KMS-11 (cell line): ENCODE results near the gene SYMPK.

Experiments used
- H2AFZ ChIP-seq: fragments of 200-600 bp; sonication (generic); 2 replicates; pipeline ENCODE4 v1.6.1; 2016; ENCODE audit warnings: antibody characterized with exemption, mixed run types, low read depth
- H3K27ac ChIP-seq: fragments of 200-600 bp; sonication (generic); 2 replicates; pipeline ENCODE4 v1.6.1; 2016; ENCODE audit warnings: mild to moderate bottlenecking, mixed run types
- H3K27me3 ChIP-seq: fragments of 200-600 bp; sonication (generic); 2 replicates; pipeline ENCODE4 v1.6.1; 2017; ENCODE audit warnings: mild to moderate bottlenecking, low read depth, mixed run types, moderate library complexity; ENCODE audit not compliant: insufficient read depth
- H3K36me3 ChIP-seq: fragments of 200-600 bp; sonication (generic); 2 replicates; pipeline ENCODE4 v1.6.1; 2017; ENCODE audit warnings: mild to moderate bottlenecking, mixed run types; ENCODE audit not compliant: insufficient read depth
- H3K4me1 ChIP-seq: fragments of 200-600 bp; sonication (generic); 2 replicates; pipeline ENCODE4 v1.6.1; 2016; ENCODE audit warnings: mild to moderate bottlenecking, low read depth, mixed run types; ENCODE audit not compliant: poor library complexity, severe bottlenecking
- H3K4me2 ChIP-seq: fragments of 200-600 bp; sonication (generic); 2 replicates; pipeline ENCODE4 v1.7.0; 2016; ENCODE audit warnings: mild to moderate bottlenecking, mixed run types
- H3K4me3 ChIP-seq: fragments of 200-600 bp; sonication (generic); IDR thresholded peaks from 2 replicates; pipeline ENCODE4 v1.6.1; 2017; ENCODE audit warnings: low read depth, low read length, mixed read lengths; ENCODE audit not compliant: insufficient read depth
- H3K79me2 ChIP-seq: fragments of 200-600 bp; sonication (generic); 2 replicates; pipeline ENCODE4 v1.6.1; 2016; ENCODE audit warnings: low read depth, mixed run types; ENCODE audit not compliant: insufficient read depth
- H3K9ac ChIP-seq: fragments of 200-600 bp; sonication (generic); 2 replicates; pipeline ENCODE4 v1.6.1; 2016; ENCODE audit warnings: mild to moderate bottlenecking, mixed run types
- H4K20me1 ChIP-seq: fragments of 200-600 bp; sonication (generic); 2 replicates; pipeline ENCODE4 v1.6.1; 2016; ENCODE audit warnings: mild to moderate bottlenecking, mixed run types; ENCODE audit not compliant: insufficient read depth
- TF ChIP-seq, protein P1 (sequence below): fragments of 200-600 bp; sonication (generic); conservative IDR thresholded peaks from 2 replicates; pipeline ENCODE4 v1.6.1; 2017; ENCODE audit warnings: low read depth, mild to moderate bottlenecking, antibody characterized with exemption, low read length, moderate library complexity, mixed read lengths

Gene SYMPK

DNA sequence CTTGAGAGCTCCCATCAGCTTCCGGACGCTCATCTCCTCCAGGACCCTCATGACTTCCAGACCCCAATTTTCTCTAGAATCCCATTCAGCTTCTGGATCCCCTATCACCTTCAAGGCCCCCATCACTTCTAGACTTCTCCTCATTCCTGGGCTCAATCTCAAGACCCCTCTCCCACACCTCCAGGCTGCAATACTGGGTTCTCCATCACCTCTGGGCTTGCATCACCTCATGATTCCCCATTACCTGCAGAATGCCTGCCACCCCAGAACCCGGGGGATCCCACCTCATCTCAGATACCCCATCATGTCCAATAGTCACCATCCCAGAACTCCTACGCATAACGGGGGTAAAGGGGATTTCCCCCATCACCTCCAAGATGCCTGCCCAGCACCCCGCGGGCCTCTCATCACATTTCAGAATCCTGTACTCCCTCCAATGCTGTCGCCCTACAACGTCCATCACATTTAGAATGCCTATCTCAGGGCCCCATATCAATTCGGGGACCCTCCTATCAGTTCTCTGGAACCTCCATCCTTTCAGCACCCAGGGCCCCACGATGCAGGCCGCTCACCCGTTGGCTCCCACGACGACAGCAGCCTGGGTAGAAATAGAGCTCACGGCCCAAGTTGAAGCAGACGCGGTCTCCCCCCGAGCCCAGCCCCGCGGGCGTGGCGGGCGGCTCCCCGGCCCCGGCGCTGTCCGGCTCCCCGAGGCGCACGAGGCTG, 71.0 kb downstream of the SYMPK start:
- H3K4me1 ChIP-seq: peaks cover 20% of the 10 kb centered on the region
- peaks cover 7% of the 10 kb centered on the region; the same call in 1 of the 2 replicates for H3K36me3 ChIP-seq
- peak overlapping the region; percentile 34; the same call in 1 of the 2 replicates for H3K27ac ChIP-seq
- peak overlapping the region; percentile 39 for H2AFZ ChIP-seq
- 0 out of 2 replicates have a peak, but pooled peaks cover 3% of the 10 kb centered on the region for H3K27me3 ChIP-seq
- peak overlapping the region; percentile 85 for H3K4me2 ChIP-seq
- no peak overlapping the region for H3K4me3 ChIP-seq
- H3K9ac ChIP-seq: peak overlapping the region; percentile 75; the same call in 1 of the 2 replicates
- no peaks in the 10 kb centered on the region for H4K20me1 ChIP-seq
- peaks cover 18% of the 10 kb centered on the region for H3K79me2 ChIP-seq
- TF ChIP-seq, protein P1, sequence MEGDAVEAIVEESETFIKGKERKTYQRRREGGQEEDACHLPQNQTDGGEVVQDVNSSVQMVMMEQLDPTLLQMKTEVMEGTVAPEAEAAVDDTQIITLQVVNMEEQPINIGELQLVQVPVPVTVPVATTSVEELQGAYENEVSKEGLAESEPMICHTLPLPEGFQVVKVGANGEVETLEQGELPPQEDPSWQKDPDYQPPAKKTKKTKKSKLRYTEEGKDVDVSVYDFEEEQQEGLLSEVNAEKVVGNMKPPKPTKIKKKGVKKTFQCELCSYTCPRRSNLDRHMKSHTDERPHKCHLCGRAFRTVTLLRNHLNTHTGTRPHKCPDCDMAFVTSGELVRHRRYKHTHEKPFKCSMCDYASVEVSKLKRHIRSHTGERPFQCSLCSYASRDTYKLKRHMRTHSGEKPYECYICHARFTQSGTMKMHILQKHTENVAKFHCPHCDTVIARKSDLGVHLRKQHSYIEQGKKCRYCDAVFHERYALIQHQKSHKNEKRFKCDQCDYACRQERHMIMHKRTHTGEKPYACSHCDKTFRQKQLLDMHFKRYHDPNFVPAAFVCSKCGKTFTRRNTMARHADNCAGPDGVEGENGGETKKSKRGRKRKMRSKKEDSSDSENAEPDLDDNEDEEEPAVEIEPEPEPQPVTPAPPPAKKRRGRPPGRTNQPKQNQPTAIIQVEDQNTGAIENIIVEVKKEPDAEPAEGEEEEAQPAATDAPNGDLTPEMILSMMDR: no peak

DNA sequence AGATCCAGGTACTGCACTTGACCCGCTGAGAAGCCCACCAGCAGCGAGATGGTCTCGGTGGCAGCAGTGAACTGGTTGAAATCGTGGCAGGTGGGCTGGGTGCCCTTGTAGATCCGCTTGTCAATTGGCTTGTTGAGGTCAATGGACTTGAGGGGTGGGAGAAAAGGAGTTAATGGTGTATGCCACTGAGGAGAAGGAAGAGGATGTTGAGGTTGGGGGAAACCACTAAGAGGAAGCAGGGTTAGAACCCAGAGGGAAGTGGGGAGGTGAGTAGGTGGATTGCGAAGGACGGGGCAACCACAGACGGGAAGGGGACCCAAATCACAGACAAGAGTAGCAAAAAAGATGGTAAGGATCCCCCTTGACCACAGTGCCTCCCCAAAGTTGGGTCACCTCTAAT, 72.0 kb downstream of the SYMPK start:
- TF ChIP-seq, protein P1: no peak
- H3K36me3 ChIP-seq: peaks cover 7% of the 10 kb centered on the region; the same call in 1 of the 2 replicates
- H3K4me1 ChIP-seq: peaks cover 20% of the 10 kb centered on the region
- no peaks in the 10 kb centered on the region for H4K20me1 ChIP-seq
- H3K4me2 ChIP-seq: peak overlapping the region; percentile 85
- H3K4me3 ChIP-seq: no peak overlapping the region
- no peak overlapping the region for H2AFZ ChIP-seq
- H3K27me3 ChIP-seq: 0 out of 2 replicates have a peak, but pooled peaks cover 3% of the 10 kb centered on the region
- H3K27ac ChIP-seq: no peak overlapping the region
- peaks cover 18% of the 10 kb centered on the region for H3K79me2 ChIP-seq
- H3K9ac ChIP-seq: no peak overlapping the region

DNA sequence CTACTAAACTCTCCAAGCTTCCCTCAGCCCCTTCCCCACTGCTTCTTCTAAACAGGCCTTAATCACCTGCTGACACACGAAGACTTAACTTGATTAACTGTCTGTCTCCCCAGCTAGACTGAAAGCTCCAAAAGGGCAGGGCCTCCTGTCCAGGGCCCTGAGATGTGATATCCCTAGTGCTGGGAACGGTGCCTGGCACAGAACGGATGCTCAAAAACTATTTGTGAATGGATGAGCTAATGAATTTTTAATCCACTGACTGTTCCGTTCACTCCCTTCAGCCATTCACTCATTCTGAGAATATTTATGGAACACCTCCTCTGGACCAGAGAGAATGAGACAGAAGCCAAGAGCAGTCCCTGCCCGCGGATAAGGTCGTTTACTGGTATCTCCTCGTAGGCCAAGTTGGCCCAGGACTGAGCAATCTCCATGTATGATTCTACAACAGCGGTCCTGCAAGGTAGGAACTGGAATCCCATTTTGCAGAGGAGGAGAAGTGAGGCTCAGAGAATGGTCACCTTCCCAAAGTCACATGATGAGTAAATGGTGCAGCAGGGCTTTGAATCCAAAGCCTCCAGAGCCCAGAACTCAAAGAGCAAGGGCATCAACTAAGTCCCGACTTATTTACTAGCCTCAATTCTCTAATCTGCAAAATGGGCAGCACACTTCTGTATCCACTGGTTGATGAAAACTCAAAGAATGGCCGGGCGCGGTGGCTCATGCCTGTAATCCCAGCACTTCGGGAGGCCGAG, 73.7 kb downstream of the SYMPK start:
- Histone ChIP-seq H3K36me3 (peaks cover 7% of the 10 kb centered on the region; the same call in 1 of the 2 replicates), H3K79me2 (peaks cover 18% of the 10 kb centered on the region), H3K9ac (no peak overlapping the region), H3K4me2 (no peak overlapping the region), H2AFZ (no peak overlapping the region), H3K27ac (no peak overlapping the region), H3K27me3 (no peaks in the 10 kb centered on the region), H3K4me1 (peaks cover 20% of the 10 kb centered on the region), H3K4me3 (no peak overlapping the region), H4K20me1 (no peaks in the 10 kb centered on the region)
- TF ChIP-seq, protein P1: no peak

DNA sequence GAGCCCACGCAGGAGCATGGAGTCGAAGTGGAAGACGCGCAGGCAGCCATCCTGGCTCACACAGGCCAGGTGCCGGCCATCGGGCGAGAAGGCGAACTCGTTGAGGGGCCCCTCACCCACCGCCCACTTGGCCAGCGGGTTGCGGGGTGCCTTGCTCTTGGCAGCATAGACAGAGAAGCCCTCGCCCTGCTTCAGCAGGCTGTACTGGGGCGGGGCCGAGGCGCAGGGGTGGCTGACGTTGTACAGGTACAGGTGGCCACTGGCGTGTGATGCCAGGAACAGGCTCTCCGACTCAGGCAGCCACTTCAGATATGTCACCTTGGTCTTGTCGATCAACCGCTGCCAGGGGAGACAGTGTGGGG, 76.4 kb downstream of the SYMPK start:
- no peaks in the 10 kb centered on the region for H4K20me1 ChIP-seq
- peaks cover 7% of the 10 kb centered on the region; the same call in 1 of the 2 replicates for H3K36me3 ChIP-seq
- TF ChIP-seq, protein P1: no peak
- no peak overlapping the region for H3K4me3 ChIP-seq
- no peaks in the 10 kb centered on the region for H3K27me3 ChIP-seq
- no peak overlapping the region for H2AFZ ChIP-seq
- H3K9ac ChIP-seq: no peak overlapping the region
- H3K27ac ChIP-seq: no peak overlapping the region
- H3K4me2 ChIP-seq: no peak overlapping the region
- peaks cover 12% of the 10 kb centered on the region for H3K4me1 ChIP-seq
- H3K79me2 ChIP-seq: peaks cover 11% of the 10 kb centered on the region
